Cerebellar cortex (tissue), 1 donor: ENCODE data around the gene GMDS.
"Not testable (repeated sequence)": the region's sequence is repeated elsewhere in the genome, so short reads cannot be mapped to it uniquely, and the experiment has no call there.

Source experiments
- DNase-seq: peaks from one replicate; pipeline ENCODE4 v3.0.0-alpha.2; 2015; ENCODE audit warnings: low spot score

The GMDS gene

GRCh38 chr6:1708820-1709219 is 536.6 kb downstream of the GMDS start:
- DNase-seq = no peak

DNA sequence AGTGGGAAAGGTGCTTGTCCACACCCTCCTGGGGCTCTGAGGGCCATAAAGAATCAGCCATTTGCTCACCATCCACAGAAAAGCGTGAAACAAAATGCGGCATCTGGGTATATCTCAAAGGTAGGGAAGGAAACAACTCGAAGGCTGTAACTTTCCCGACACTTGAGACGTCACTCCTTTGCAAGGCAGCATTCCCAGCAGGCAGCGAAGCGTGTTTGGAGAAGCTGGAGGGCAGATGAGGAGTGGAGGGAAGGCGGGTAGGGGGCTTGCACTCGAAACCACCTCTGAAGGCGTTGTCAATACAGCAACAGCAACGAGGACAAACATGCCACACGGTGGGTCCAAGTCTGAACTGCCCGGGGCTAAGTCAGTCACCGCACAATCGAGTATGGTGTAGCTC is 537.3 kb downstream of the GMDS start:
- no peak for DNase-seq

DNA sequence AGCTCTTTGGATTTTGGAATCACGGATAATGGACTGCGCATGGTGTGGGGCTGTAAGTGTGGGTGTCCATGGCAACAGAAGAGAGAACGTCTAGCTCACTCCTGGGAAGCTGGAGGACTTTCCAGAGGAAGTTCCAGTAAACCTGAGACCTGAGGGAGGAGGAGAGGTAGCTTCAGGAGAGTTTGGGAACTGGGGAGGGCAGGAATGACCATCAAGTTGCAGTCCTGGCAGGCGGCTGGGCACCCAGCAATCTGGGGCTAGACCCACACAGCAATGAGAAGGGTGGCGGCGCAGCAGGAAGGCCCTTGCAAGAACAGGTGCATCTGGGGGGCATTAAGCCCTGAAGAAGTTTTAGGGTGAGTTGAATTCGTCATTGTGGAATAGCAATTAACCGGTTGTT is 539.8 kb downstream of the GMDS start:
- DNase-seq = no peak

- no peak for DNase-seq
Observed at GRCh38 chr6:1705183-1705582, 540.2 kb downstream of the GMDS start.

DNA sequence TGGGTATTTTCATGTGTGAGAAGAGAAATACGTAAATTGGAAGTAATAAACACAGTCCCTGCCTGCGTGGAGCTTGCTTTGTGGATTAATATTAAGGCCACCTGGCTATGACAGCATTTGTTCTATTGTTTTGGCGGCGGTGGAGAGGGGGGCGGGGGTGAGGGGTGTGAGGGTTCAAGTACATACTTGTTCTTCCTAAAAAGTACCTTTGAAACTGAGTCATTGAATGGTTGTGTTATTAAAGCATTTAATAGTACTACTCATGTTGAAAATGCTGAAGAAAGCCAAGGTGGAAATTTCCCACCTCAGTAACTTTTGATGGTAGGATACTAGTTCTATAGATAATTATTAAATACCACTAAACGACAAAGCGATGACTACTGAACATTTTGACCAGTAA is 540.7 kb downstream of the GMDS start:
- no peak for DNase-seq

DNA sequence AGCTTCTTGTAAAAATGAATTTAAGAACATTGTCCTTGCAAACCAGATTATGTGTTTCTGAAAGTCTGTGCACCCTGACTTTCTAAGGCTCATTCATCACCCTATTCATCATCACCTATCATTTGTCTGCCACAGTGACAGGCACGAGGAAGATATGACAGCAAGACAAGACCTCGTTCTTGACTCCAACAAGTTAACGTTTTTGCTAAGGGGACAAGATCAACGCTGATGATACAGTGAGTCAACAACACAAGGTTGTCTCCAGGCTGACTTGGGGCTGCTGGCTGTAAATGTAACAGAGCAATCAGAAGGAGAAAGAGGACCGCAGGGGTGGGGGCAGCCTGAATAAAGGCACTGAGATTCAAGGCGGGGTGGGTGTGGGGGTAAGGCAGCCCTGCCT is 541.5 kb downstream of the GMDS start:
- no peak for DNase-seq

GRCh38 chr6:1703091-1703855 is 542.1 kb downstream of the GMDS start:
- DNase-seq = no peak

- DNase-seq = no peak
Observed at GRCh38 chr6:1702580-1703051, 542.8 kb downstream of the GMDS start.

DNA sequence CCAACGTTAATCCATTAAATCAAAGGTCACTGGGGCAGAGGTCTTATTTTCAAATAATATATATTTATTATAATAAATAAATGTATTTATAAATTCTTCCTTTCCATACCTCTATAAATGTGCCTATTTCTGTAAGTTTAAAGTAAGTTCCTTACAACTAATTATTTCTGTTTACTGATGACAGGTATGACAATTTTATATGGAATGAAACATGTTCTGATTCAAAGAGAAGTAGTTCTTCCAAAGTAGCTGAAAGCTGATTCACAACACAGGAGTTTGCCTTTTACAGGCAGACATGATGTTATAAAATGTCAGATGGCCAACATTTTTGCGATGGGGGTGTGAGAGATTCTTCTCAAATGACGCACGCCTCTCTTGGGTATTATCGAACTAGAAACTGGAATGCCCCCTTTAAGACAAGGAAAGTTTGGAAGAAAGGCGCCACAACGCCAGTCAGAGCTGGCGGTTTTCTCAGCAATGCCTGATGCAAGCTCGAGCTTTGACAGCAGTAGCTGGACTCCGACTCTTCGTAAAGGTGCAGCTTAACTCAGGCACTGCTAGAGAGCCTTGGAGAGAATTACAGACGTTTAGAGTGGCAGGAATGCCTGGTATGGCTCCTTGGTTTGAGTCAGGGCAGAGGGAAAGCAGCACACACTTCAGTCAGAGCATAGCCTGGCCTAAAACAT is 543.6 kb downstream of the GMDS start:
- DNase-seq = no peak

- no peak for DNase-seq
Observed at GRCh38 chr6:1700278-1700967, 545.0 kb downstream of the GMDS start.

DNA sequence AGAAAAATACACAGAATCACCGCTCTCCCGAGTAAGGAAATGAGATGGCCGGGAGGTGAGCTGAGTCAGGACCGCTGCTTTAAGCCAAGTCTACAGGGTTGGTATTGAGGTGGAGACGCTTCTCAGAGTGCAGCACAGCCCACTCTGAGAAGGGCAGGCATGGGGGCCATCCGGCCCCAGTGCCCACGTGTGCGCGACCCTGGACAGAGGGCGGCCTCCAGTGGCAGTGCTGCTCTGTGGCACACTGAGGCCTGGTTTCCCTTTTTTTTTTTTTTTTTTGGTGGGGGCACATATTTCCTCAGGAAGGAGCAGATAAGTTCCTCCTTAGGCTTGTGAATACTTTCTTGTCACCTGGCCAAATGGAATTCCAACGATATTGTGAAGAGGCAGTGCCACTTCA is 546.9 kb downstream of the GMDS start:
- no peak for DNase-seq

GRCh38 chr6:1697688-1698351 is 547.6 kb downstream of the GMDS start:
- no peak for DNase-seq

DNA sequence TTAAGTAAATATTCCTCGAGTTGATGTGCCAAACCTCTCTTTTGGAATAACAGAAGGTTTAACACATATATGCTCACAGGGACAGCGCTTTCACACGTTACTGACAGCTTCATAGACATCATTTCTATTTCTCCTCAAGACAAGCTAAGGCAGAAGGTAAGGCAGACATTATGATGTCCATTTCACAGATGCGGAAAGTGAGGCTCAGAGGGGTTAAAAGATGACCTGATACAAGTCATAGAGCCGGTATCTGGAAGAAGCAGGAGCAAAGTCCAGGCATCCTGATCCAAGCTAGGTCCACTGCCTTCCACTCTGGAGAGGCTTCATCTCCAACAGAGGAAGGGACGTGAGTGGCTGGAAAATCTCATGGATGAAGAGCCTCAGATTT is 548.9 kb downstream of the GMDS start:
- no peak for DNase-seq

DNA sequence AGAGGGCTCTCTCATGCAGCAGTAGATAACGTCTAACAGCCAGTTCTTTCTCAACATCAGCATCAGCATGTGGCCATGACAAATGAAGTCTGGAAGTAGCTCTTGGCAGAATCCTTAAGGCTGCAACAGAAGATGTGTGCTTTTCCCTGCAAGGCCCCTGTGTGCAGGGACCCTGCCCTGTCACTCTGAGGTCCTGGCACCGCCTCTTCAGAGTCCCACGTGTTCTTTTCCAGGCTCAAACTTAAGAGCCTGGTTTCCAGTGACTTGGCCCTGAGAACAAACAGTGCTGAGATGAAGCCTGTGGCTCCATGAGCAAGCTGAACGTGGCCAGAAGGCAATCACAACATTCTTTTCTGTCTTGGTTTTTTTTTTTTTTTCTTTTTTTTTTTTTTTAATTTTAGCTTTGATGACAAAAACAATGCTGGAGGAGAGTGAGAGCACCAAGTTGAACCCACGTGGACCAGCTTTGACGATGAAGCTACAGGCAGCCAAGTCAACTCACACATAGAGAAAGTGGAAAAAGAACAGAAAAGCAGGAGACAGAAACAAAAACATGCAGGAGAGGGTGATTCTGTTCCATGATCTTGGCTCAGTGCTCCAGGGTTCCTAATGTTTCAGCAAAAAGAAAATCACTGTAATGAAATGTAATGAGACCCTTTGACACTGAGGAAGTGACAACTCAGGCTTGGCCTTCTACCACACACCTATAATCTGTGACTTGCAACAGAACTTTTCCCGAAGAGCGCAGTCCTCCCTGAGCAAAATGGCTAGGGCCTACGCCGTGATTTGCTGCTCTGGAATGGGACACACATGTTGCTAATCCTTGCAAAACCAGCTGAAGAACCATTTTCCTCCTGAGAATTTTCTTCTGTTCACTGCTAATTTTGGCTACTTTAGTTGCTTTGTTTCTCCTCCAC is 549.6 kb downstream of the GMDS start:
- DNase-seq = no peak

DNA sequence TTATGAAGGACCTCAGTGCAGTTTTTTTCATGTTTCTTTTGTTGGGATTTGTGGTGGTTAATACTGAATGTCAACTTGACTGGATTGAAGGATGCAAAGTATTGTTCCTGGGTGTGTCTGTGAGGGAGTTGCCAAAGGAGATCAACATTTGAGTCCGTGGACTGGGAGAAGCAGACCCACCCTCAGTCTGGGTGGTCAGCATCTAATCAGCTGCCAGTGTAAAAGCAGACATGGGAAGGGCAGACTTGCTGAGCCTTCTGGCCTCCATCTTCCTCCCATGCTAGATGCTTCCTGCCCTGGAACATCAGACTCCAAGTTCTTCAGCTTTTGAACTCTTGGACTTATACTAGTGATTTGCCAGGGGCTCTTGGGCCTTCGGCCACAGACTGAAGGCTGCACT is 553.6 kb downstream of the GMDS start:
- not testable (repeated sequence) for DNase-seq

- not testable (repeated sequence) for DNase-seq
Observed at GRCh38 chr6:1690656-1691055, 554.7 kb downstream of the GMDS start.

DNA sequence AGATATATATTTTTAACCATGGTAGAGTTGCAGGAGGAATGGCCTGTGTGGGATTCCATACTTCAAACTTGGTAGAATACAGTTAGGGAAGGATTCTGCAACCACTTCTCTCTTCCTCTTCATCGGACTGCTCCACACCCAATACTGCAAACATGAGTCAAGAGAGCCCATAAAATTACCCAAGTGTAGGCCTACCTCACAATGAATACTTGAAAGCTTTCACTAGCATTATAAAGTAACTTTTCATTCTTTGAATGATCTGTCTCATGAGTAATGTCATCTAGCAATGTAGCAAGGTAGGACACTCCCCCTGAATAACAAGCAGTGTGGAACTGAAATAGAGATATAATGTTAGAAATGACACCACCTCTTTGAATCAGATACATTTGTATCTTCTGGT is 556.3 kb downstream of the GMDS start:
- DNase-seq = no peak

- no peak for DNase-seq
Observed at GRCh38 chr6:1688396-1688795, 557.0 kb downstream of the GMDS start.

- no peak for DNase-seq
Observed at GRCh38 chr6:1687402-1687801, 558.0 kb downstream of the GMDS start.

DNA sequence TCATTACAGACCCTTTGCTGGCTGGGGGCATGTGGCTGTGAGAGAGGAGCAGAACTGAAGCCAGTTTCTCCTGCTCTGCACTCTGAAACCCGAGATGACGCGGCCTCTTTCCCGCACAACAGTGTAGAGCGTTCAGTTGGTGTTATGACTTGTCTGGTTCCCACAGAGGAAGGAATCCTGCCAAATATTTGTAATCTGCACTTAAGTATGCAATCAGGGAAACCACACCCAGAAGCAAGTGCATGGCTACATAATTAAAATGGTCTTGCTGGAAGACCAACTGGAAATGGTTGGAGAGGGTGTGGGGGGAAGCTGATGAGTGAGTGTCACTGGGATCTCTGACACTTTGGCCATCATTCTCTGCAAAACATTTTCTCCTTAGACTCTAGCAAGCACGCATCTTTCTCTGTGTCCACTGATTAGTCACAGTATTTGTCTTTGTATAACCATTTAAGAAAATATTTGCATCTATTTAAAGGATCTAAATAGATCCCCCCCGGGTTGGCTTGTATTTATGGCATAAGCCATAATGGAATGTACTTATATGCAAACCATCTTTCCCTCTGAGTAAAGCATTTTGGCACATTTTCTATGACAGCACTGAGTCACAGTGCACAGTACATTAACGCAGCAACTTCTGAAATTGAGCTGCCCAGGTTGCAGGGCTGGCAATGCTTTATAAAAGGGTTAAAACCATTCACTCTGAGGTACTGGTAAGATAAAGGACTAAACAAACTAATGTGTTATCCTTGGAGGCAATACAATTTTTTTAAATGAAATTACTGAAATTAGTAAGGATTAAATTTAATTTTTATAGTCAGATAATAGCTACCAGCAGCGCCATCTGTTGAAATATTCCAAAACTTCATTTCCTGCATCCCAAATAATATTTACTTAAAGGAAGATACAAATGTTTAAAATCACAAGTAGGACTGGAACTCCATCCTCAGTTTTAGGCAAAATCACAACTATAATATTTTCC is 559.0 kb downstream of the GMDS start:
- no peak for DNase-seq
